H1 (cell line): Measurements from ENCODE around the gene SIKE1. TPM values are rescaled to one million over a fixed set of nuclear protein-coding genes. Genes with fewer than 3 reads are reported as not detected.

Experiments
- CTCF ChIA-PET: fragments of 300-600 bp; sonication (Branson Sonifier 250); formaldehyde crosslinking; loops from one replicate; lab custom pipeline; 2021; ENCODE audit not compliant: partially characterized antibody; lab: Charles Lee
- POLR2A ChIA-PET: fragments of 300-600 bp; sonication (Branson Sonifier 250); formaldehyde crosslinking; loops from one replicate; lab custom pipeline; 2021; ENCODE audit warnings: inconsistent platforms; ENCODE audit not compliant: partially characterized antibody; lab: Charles Lee
- DNase-seq, 2 experiments: peaks; one replicate each; pipeline versions ENCODE4 v3.0.0 to v3.0.0-alpha.2; 2010 to 2022; ENCODE audit warnings: low spot score in 2 of 2, low read depth in 1 of 2, mixed read lengths in 1 of 2
- FAIRE-seq: peaks from 2 replicates; lab custom pipeline; 2011; peaks lifted over from hg19 to GRCh38; lab: Jason Lieb, UNC
- H2AFZ ChIP-seq: 2 replicates; pipeline ENCODE4 v1.8.1; 2012; ENCODE audit warnings: low read length, inconsistent platforms
- H2AK5ac ChIP-seq: 2 replicates; pipeline ENCODE4 v1.6.1; 2013; ENCODE audit warnings: low read depth, low read length
- H2BK120ac ChIP-seq: replicated peaks from 2 replicates; pipeline ENCODE3; 2013; ENCODE audit warnings: low read depth, low read length, inconsistent platforms
- H2BK12ac ChIP-seq: 2 replicates; pipeline ENCODE4 v1.6.1; 2013; ENCODE audit warnings: low read depth, low read length
- H2BK15ac ChIP-seq: 2 replicates; pipeline ENCODE4 v1.6.1; 2013; ENCODE audit warnings: low read length
- H2BK20ac ChIP-seq: 2 replicates; pipeline ENCODE4 v1.6.1; 2013; ENCODE audit warnings: low read length
- H2BK5ac ChIP-seq: 2 replicates; pipeline ENCODE4 v1.6.1; 2013; ENCODE audit warnings: low read depth, low read length
- H3K14ac ChIP-seq: 2 replicates; pipeline ENCODE4 v1.6.1; 2013; ENCODE audit warnings: inconsistent platforms; ENCODE audit not compliant: insufficient read length
- H3K18ac ChIP-seq: 2 replicates; pipeline ENCODE4 v1.6.1; 2013; ENCODE audit warnings: low read length; ENCODE audit errors: extremely low read depth
- H3K23ac ChIP-seq: 2 replicates; pipeline ENCODE4 v1.6.1; 2013; ENCODE audit warnings: inconsistent platforms; ENCODE audit not compliant: insufficient read length
- H3K23me2 ChIP-seq: 2 replicates; pipeline ENCODE4 v1.6.1; 2013; ENCODE audit warnings: low read depth, low read length
- H3K27ac ChIP-seq: 2 replicates; pipeline ENCODE4 v1.6.1; 2011; ENCODE audit warnings: low read depth, low read length, inconsistent platforms
- H3K27me3 ChIP-seq, 4 experiments: replicated peaks in 1 of 4; 1 replicate in 1 of 4; 2 replicates in 3 of 4; pipeline versions ENCODE4 v1.6.1 to v1.8.1; 2011 to 2013; ENCODE audit warnings: low read length in 3 of 4, mild to moderate bottlenecking in 3 of 4, inconsistent platforms in 2 of 4, mixed read lengths in 2 of 4, moderate library complexity in 1 of 4; ENCODE audit not compliant: control insufficient read depth in 3 of 4, insufficient read depth in 3 of 4; ENCODE audit errors: extremely low read depth in 1 of 4
- H3K36me3 ChIP-seq, 4 experiments: 2 replicates each; pipeline versions ENCODE4 v1.6.1 to v1.8.1; 2011 to 2013; ENCODE audit warnings: mild to moderate bottlenecking in 4 of 4, low read length in 3 of 4, moderate library complexity in 2 of 4, control low read depth in 1 of 4, inconsistent platforms in 1 of 4; ENCODE audit not compliant: insufficient read depth in 4 of 4, control insufficient read depth in 2 of 4
- H3K4ac ChIP-seq: replicated peaks from 2 replicates; pipeline ENCODE3; 2013; ENCODE audit warnings: low read length, low read depth, mixed read lengths, inconsistent platforms; ENCODE audit not compliant: insufficient read length
- H3K4me1 ChIP-seq, 4 experiments: replicated peaks in 1 of 4; 1 replicate in 1 of 4; 2 replicates in 3 of 4; pipeline versions ENCODE4 v1.6.1 to v1.8.1; 2011 to 2013; ENCODE audit warnings: low read length in 3 of 4, inconsistent platforms in 2 of 4, mixed read lengths in 1 of 4; ENCODE audit not compliant: insufficient read depth in 4 of 4, control insufficient read depth in 3 of 4
- H3K4me2 ChIP-seq, 2 experiments: 2 replicates each; pipeline versions ENCODE4 v1.6.1 to v1.8.1; 2011 to 2013; ENCODE audit warnings: low read depth in 2 of 2, low read length in 2 of 2, control low read depth in 1 of 2, inconsistent platforms in 1 of 2, mild to moderate bottlenecking in 1 of 2; ENCODE audit not compliant: insufficient read depth in 1 of 2
- H3K4me3 ChIP-seq, 4 experiments: fragments of 200-600, 300-600 bp in 1 of 4; sonication (generic), shearing (Covaris generic), sonication (Bioruptor Twin) in 1 of 4; 2 replicates each; pipeline versions ENCODE4 v1.5.1 to v1.8.1; 2011 to 2016; ENCODE audit warnings: low read length in 4 of 4, low read depth in 3 of 4, control low read depth in 2 of 4, inconsistent platforms in 2 of 4, mild to moderate bottlenecking in 2 of 4, mixed read lengths in 1 of 4, moderate library complexity in 1 of 4; ENCODE audit not compliant: insufficient read depth in 2 of 4; ENCODE audit errors: extremely low read depth in 1 of 4
- H3K56ac ChIP-seq: replicated peaks from 2 replicates; pipeline ENCODE3; 2013; ENCODE audit warnings: low read depth, mild to moderate bottlenecking, mixed read lengths, low read length, inconsistent platforms; ENCODE audit not compliant: insufficient read length
- H3K79me1 ChIP-seq: 2 replicates; pipeline ENCODE4 v1.6.1; 2013; ENCODE audit warnings: low read depth, low read length, control low read depth
- H3K79me2 ChIP-seq, 2 experiments: 2 replicates each; pipeline versions ENCODE4 v1.6.1 to v1.8.1; 2012 to 2013; ENCODE audit warnings: low read length in 2 of 2, mild to moderate bottlenecking in 2 of 2, inconsistent platforms in 1 of 2; ENCODE audit not compliant: insufficient read depth in 2 of 2, control insufficient read depth in 1 of 2
- H3K9ac ChIP-seq, 4 experiments: replicated peaks in 1 of 4; 1 replicate in 1 of 4; 2 replicates in 3 of 4; pipeline versions ENCODE4 v1.6.1 to v1.8.1; 2011 to 2013; ENCODE audit warnings: low read depth in 3 of 4, low read length in 3 of 4, control low read depth in 2 of 4, mild to moderate bottlenecking in 2 of 4, moderate library complexity in 2 of 4, inconsistent platforms in 1 of 4; ENCODE audit errors: extremely low read depth in 1 of 4
- H3K9me3 ChIP-seq, 2 experiments: 2 replicates each; pipeline versions ENCODE4 v1.6.1 to v1.8.1; 2012 to 2013; ENCODE audit warnings: mild to moderate bottlenecking in 2 of 2, moderate library complexity in 2 of 2, control low read depth in 1 of 2, inconsistent platforms in 1 of 2, low read depth in 1 of 2, low read length in 1 of 2, mixed read lengths in 1 of 2; ENCODE audit not compliant: insufficient read depth in 2 of 2
- H4K20me1 ChIP-seq, 2 experiments: replicated peaks in 1 of 2; 2 replicates each; pipeline versions ENCODE3 to v1.8.1; 2011 to 2013; ENCODE audit warnings: inconsistent platforms in 2 of 2, low read length in 2 of 2, mild to moderate bottlenecking in 1 of 2; ENCODE audit not compliant: insufficient read depth in 2 of 2, control insufficient read depth in 1 of 2
- H4K5ac ChIP-seq: 2 replicates; pipeline ENCODE4 v1.6.1; 2013; ENCODE audit warnings: low read length, low read depth, mixed read lengths, inconsistent platforms; ENCODE audit not compliant: insufficient read length
- H4K8ac ChIP-seq: 2 replicates; pipeline ENCODE4 v1.8.0; 2013; ENCODE audit warnings: mild to moderate bottlenecking, moderate library complexity, low read length, inconsistent platforms; ENCODE audit not compliant: insufficient read depth; ENCODE audit errors: extremely low read depth
- H4K91ac ChIP-seq: replicated peaks from 2 replicates; pipeline ENCODE3; 2013; ENCODE audit warnings: low read length, mixed read lengths, inconsistent platforms; ENCODE audit not compliant: insufficient read length
- JUND ChIP-seq: IDR thresholded peaks from 2 replicates; pipeline ENCODE4 v1.6.1; 2011; ENCODE audit warnings: mild to moderate bottlenecking, improper control_type of control experiment, low read length
- WGBS, 2 experiments: shearing (Covaris generic) in 1 of 2; methylation state at CpG; one replicate each; pipeline versions ENCODE4 v1.1.6 to v1.1.7; 2013 to 2015; ENCODE audit warnings: low lambda C conversion rate in 2 of 2, mixed read lengths in 2 of 2, inconsistent platforms in 1 of 2, low coverage in 1 of 2, missing lambda C conversion rate in 1 of 2; ENCODE audit not compliant: insufficient replicate concordance in 2 of 2, insufficient coverage in 1 of 2, insufficient read length in 1 of 2; ENCODE audit errors: extremely low coverage in 1 of 2, missing lambda C conversion rate in 1 of 2; 5-methylcytosine and 5-hydroxymethylcytosine counted together
- polyA plus RNA-seq, 7 experiments: library from polyadenylated mRNA; depleted of rRNA in 3 of 7; stranded (reverse) in 5 of 7; unstranded in 2 of 7; fragments of >200 nt in 5 of 7; fragments of 200-250 nt in 2 of 7; gene quantifications; 1 replicate in 5 of 7; 2 replicates in 1 of 7; 4 replicates in 1 of 7; pipeline versions ENCODE4 v1.2.1 to v1.2.3, GENCODE V29; 2011 to 2013; ENCODE audit warnings: missing spikeins in 2 of 7, mixed read lengths in 2 of 7
- total RNA-seq: library from RNA; stranded (reverse); fragmentation: NEBNext Ultra II Directional; extraction: Animal tissue kit (Norgen Biotek cat#: 25700); gene quantifications from 2 replicates; pipeline ENCODE4 v1.2.1, GENCODE V29; 2021

SIKE1 gene
- total and polyA plus RNA-seq, 2 of the 8 experiments (the other 6 are each of a cell fraction or from before 2014, with no cell fraction given): 20.5 to 79.9 TPM

GRCh38 chr1:114803001-114803400 lies 22.5 kb upstream of the SIKE1 start:
- no peak overlapping the region for H3K56ac ChIP-seq
- no peak overlapping the region for H3K9ac ChIP-seq
- H2AK5ac ChIP-seq: no peak overlapping the region
- no peak overlapping the region for H3K18ac ChIP-seq
- no peak overlapping the region for H3K4me2 ChIP-seq
- peaks cover 0 to 10% of the 10 kb centered on the region in 2 experiments; a peak in 1 of 4 replicates for H3K9me3 ChIP-seq
- no peak overlapping the region for H4K5ac ChIP-seq
- no peak overlapping the region for H3K27ac ChIP-seq
- no peak overlapping the region for H2BK120ac ChIP-seq
- no peak overlapping the region for H2AFZ ChIP-seq
- WGBS, 2 experiments: 86% methylated on average over 3 of the region's 3 CpGs; no CpG with 5 or more reads in 1 of the 2 experiments
- no peak overlapping the region for H4K8ac ChIP-seq
- H4K20me1 ChIP-seq: no peaks in the 10 kb centered on the region
- no peak overlapping the region for H2BK15ac ChIP-seq
- no peaks in the 10 kb centered on the region for H3K79me1 ChIP-seq
- ChIA-PET POLR2A (no interaction called here), CTCF (no interaction called here)
- H3K36me3 ChIP-seq: no peaks in the 10 kb centered on the region
- H3K4me1 ChIP-seq: no peaks in the 10 kb centered on the region
- no peak overlapping the region for H3K4ac ChIP-seq
- H2BK5ac ChIP-seq: no peak overlapping the region
- no peak overlapping the region for H3K23ac ChIP-seq
- no peaks in the 10 kb centered on the region for H3K79me2 ChIP-seq
- H3K23me2 ChIP-seq: no peaks in the 10 kb centered on the region
- H3K4me3 ChIP-seq: no peak overlapping the region
- no peak overlapping the region for H3K14ac ChIP-seq
- no peak overlapping the region for H4K91ac ChIP-seq
- no peak overlapping the region for H2BK12ac ChIP-seq
- no peaks in the 10 kb centered on the region for H3K27me3 ChIP-seq
- FAIRE-seq: no peak
- no peak for DNase-seq
- no peak overlapping the region for H2BK20ac ChIP-seq
- no peak for TF ChIP-seq JUND
